Lower leg skin (tissue), 4 donors: ENCODE measurements around the gene YBX3. TPM values are rescaled to one million over a fixed set of nuclear protein-coding genes. Genes with fewer than 3 reads are reported as not detected.
"Not testable (repeated sequence)": the region's sequence is repeated elsewhere in the genome, so short reads cannot be mapped to it uniquely, and the experiment has no call there.

Experiments
- DNase-seq, 2 donors: peaks; one replicate each; pipeline ENCODE4 v3.0.0-alpha.2; 2019; ENCODE audit warnings: low spot score in 2 of 2
- H3K4me3 ChIP-seq: fragments of 200-600 bp; sonication (generic); 2 replicates; pipeline ENCODE4 v1.5.1; 2017; ENCODE audit warnings: mild to moderate bottlenecking, low read depth; ENCODE audit not compliant: poor library complexity, severe bottlenecking
- POLR2A ChIP-seq, 2 donors: fragments of 450-650 bp; IDR thresholded peaks; one replicate each; pipeline ENCODE4 v1.6.1; 2016 to 2017; ENCODE audit warnings: antibody characterized with exemption in 2 of 2, mild to moderate bottlenecking in 1 of 2, moderate library complexity in 1 of 2
- WGBS, 2 donors: methylation state at CpG; one replicate each; pipeline ENCODE4 v1.1.5; 2018; 5-methylcytosine and 5-hydroxymethylcytosine counted together
- intact Hi-C: fragments of 100-400 bp; cut with DNase I; formaldehyde crosslinking; loops from one replicate; pipeline ENCODE4 v1.15.0; 2023; ENCODE audit warnings: low total_unique reads
- total RNA-seq, 4 donors: library from RNA; depleted of rRNA; stranded (reverse); fragments of >200 nt; gene quantifications; one replicate each; pipeline ENCODE4 v1.1.0, GENCODE V29; 2016
- TF ChIP-seq, protein P1 (sequence below), 3 donors: fragments of 450-650 bp; IDR thresholded peaks; one replicate each; pipeline ENCODE4 v1.5.1; 2016; ENCODE audit warnings: antibody characterized with exemption in 3 of 3, mild to moderate bottlenecking in 3 of 3, moderate library complexity in 2 of 3

YBX3 gene
- total RNA-seq, 4 donors from 2014 or later, result 544 to 987 (median 637) TPM

DNA sequence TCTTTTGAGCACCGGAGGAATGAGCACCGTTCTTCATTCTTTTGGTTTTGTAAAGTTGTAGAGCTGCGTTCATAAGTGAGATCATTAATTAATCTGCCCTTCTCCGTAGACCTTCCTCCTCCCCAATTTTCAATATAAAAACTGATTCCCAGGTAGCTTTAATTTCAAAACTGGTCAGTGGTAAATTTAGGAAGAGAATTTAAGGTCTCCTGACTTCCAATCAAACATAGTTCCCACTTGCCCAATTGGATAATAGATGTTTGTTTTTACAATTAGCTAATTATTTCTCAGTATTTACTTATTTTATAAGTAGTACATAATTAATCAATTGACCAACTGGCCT lies 27.2 kb upstream of the YBX3 start:
- H3K4me3 ChIP-seq, result no peak overlapping the region
- intact Hi-C loops, result no loop called here
- TF ChIP-seq POLR2A (IDR thresholded peaks at IDR 0.05), result no peak
- TF ChIP-seq, protein P1, sequence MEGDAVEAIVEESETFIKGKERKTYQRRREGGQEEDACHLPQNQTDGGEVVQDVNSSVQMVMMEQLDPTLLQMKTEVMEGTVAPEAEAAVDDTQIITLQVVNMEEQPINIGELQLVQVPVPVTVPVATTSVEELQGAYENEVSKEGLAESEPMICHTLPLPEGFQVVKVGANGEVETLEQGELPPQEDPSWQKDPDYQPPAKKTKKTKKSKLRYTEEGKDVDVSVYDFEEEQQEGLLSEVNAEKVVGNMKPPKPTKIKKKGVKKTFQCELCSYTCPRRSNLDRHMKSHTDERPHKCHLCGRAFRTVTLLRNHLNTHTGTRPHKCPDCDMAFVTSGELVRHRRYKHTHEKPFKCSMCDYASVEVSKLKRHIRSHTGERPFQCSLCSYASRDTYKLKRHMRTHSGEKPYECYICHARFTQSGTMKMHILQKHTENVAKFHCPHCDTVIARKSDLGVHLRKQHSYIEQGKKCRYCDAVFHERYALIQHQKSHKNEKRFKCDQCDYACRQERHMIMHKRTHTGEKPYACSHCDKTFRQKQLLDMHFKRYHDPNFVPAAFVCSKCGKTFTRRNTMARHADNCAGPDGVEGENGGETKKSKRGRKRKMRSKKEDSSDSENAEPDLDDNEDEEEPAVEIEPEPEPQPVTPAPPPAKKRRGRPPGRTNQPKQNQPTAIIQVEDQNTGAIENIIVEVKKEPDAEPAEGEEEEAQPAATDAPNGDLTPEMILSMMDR (IDR thresholded peaks at IDR 0.05), result no peak
- 0% methylated on average over 4 of the region's 4 CpGs for WGBS, 2 donors
- no peak for DNase-seq

DNA sequence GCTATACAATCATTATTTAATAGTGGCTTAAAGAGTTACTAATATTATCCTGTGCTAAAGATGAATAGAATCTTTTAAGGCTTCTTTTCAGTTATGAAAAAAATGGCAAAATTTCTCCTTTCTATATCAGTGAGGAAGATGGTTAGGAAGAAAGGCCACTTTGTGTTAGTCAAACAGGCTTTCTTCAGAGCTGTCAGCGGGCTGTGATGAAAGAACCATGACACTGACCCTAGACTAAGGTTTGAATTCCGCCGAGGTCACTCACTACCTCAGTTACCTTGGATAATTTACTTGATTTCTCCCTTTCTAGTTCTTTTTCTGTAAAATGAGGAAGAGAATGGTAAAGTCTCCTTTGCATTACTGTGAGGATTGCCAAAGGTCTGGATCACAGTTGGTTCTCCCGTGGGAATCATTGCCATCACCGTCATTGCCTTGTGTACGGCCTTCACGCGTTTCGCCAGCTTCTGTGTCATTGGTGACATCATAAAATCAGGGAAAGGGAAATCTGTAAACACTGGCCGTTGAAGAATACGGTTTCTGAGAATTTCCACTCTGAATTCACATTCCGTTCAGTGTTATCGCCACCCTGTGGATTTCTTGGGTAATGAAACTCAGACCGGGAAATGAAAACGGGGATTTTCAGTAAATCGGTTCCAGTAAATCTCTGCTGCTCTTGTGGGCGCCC lies 26.7 kb upstream of the YBX3 start:
- WGBS, 2 donors, result 9% methylated on average over 17 of the region's 17 CpGs
- DNase-seq, result peak; percentile 88 to 91
- TF ChIP-seq, protein P1 (IDR thresholded peaks at IDR 0.05), result peak in 1 of 3 donors; percentile 92
- TF ChIP-seq POLR2A (IDR thresholded peaks at IDR 0.05), result no peak
- no peak overlapping the region for H3K4me3 ChIP-seq
- intact Hi-C loops, result loop anchor here (10.0 kb wide), 1 partner anchor 505 kb away; no protein-coding TSS in a partner anchor

DNA sequence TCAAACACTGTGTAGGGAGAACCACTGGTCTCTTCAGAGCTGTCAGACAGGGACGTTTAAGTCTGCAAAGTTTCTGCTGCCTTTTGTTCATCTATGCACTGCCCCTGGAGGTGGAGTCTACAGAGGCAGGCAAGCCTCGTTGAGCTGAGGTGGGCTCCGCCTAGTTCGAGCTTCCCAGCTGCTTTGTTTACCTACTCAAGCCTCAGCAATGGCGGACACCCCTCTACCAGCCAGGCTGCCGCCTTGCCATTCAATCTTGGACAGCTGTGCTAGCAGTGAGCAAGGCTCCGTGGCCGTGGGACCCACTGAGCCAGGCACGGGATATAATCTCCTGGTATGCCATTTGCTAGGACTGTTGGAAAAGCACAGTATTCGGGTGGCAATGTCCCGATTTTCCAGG lies 24.6 kb upstream of the YBX3 start:
- no peak overlapping the region for H3K4me3 ChIP-seq
- TF ChIP-seq, protein P1 (IDR thresholded peaks at IDR 0.05), result no peak
- no peak for TF ChIP-seq POLR2A (IDR thresholded peaks at IDR 0.05)
- intact Hi-C loops, result loop anchor here (10.0 kb wide), 1 partner anchor 503 kb away; no protein-coding TSS in a partner anchor
- WGBS, 2 donors, result 66 to 75% methylated on average over 11 of the region's 11 CpGs
- no peak for DNase-seq

DNA sequence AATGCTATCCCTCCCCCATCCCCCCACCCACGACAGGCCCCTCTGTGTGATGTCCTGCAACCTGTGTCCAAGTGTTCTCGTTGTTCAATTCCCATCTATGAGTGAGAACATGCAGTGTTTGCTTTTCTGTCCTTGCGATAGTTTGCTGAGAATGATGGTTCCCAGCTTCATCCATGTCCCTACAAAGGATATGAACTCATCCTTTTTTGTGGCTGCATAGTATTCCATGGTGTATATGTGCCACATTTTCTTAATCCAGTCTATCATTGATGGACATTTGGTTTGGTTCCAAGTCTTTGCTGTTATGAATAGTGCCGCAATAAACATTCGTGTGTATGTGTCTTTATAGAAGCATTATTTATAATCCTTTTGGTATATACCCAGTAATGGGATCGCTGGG lies 20.3 kb upstream of the YBX3 start:
- intact Hi-C loops, result loop anchor here (10.0 kb wide), 1 partner anchor 499 kb away; no protein-coding TSS in a partner anchor
- not testable (repeated sequence) for DNase-seq, H3K4me3 ChIP-seq
- 90 to 92% methylated on average over 6 of the region's 6 CpGs for WGBS, 2 donors

DNA sequence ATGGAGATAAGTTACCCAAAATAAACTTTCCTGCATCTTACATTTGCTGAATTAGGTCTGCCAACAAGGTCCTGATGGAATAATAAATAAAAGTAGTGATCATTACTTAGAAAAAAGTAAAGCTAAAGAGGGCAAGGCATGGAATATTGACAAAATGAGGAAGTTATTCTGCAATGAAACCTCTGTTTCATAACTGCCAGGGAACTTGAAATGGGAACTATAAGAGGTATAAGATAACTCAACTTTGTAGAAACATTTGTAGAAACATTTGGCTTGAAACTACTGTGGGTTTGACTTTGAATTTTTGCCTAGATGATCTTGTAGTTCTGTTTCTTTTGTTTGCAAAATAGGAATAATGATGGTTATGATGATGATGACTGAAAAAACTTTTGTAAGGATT lies 18.7 kb upstream of the YBX3 start:
- DNase-seq, result no peak
- TF ChIP-seq, protein P1 (IDR thresholded peaks at IDR 0.05), result no peak
- no peak for TF ChIP-seq POLR2A (IDR thresholded peaks at IDR 0.05)
- H3K4me3 ChIP-seq, result no peak overlapping the region
- intact Hi-C loops, result loop anchor here (10.0 kb wide), 1 partner anchor 497 kb away; no protein-coding TSS in a partner anchor

DNA sequence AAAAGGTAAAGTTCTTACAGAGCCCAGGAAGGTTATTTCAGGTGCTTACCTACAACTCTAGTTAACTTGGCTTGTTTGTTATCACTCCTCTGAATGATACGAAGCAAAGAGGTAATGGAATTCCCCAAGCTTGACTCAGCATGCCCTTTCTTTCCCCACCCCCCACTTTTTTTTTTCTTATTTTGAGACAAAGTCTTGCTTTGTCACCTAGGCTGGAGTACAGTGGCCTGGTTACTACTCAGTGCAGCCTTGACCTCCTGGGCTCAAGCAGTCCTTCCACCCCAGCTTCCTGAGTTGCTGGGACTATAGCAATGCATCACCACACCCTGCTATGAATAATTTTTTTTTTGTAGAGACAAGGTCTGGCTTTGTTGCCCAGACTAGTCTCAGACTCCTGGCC lies 17.1 kb upstream of the YBX3 start:
- 39 to 57% methylated on average over 1 of the region's 1 CpG for WGBS, 2 donors
- no peak overlapping the region for H3K4me3 ChIP-seq
- TF ChIP-seq POLR2A (IDR thresholded peaks at IDR 0.05), result no peak
- TF ChIP-seq, protein P1 (IDR thresholded peaks at IDR 0.05), result no peak
- intact Hi-C loops, result loop anchor here (10.0 kb wide), 1 partner anchor 495 kb away; no protein-coding TSS in a partner anchor
- no peak for DNase-seq
